Parathyroid adenoma (tissue), 2 donors: ENCODE measurements around the gene RRN3.
"Not testable (repeated sequence)": the region's sequence is repeated elsewhere in the genome, so short reads cannot be mapped to it uniquely, and the experiment has no call there.

Experiments used
- H2AFZ ChIP-seq: fragments of 300-600 bp; sonication (generic); one replicate; pipeline ENCODE4 v1.7.0; 2017; ENCODE audit warnings: antibody characterized with exemption, mild to moderate bottlenecking
- H3K27ac ChIP-seq: fragments of 300-600 bp; sonication (generic); one replicate; pipeline ENCODE4 v1.7.0; 2017
- H3K27me3 ChIP-seq: fragments of 300-600 bp; sonication (generic); one replicate; pipeline ENCODE4 v1.7.0; 2017; ENCODE audit warnings: low read length; ENCODE audit not compliant: control insufficient read depth, insufficient read depth
- H3K36me3 ChIP-seq: fragments of 300-600 bp; sonication (generic); one replicate; pipeline ENCODE4 v1.7.0; 2017; ENCODE audit warnings: low read length; ENCODE audit not compliant: control insufficient read depth, insufficient read depth
- H3K4me1 ChIP-seq: fragments of 300-600 bp; sonication (generic); one replicate; pipeline ENCODE4 v1.7.0; 2017; ENCODE audit warnings: control low read depth
- H3K4me2 ChIP-seq: fragments of 300-600 bp; sonication (generic); one replicate; pipeline ENCODE4 v1.7.0; 2017; ENCODE audit warnings: low read length
- H3K4me3 ChIP-seq: fragments of 300-600 bp; sonication (generic); one replicate; pipeline ENCODE4 v1.7.0; 2017; ENCODE audit warnings: low read depth, low read length
- H3K79me2 ChIP-seq: fragments of 300-600 bp; sonication (generic); one replicate; pipeline ENCODE4 v1.7.0; 2017; ENCODE audit warnings: control low read depth
- H3K9ac ChIP-seq: fragments of 300-600 bp; sonication (generic); one replicate; pipeline ENCODE4 v1.7.0; 2017; ENCODE audit warnings: mild to moderate bottlenecking
- H3K9me3 ChIP-seq: fragments of 300-600 bp; sonication (generic); one replicate; pipeline ENCODE4 v1.7.0; 2017; ENCODE audit warnings: low read length; ENCODE audit not compliant: control insufficient read depth
- CTCF ChIP-seq: fragments of 300-600 bp; sonication (generic); IDR thresholded peaks from one replicate; pipeline ENCODE4 v1.7.0; 2017; ENCODE audit warnings: antibody characterized with exemption, mild to moderate bottlenecking
- donor health status: primary hyperparathyroidism.

Gene RRN3

GRCh38 chr16:15096583-15096972 lies 2.5 kb upstream of the RRN3 start:
- not testable (repeated sequence) for H3K4me2 ChIP-seq, H3K27ac ChIP-seq, H3K79me2 ChIP-seq, H3K9ac ChIP-seq, H3K4me1 ChIP-seq, H3K27me3 ChIP-seq, H3K9me3 ChIP-seq, H3K4me3 ChIP-seq, H2AFZ ChIP-seq, H3K36me3 ChIP-seq

GRCh38 chr16:15093571-15093954 lies 509 bp downstream of the RRN3 start:
- Histone ChIP-seq H3K4me3 (peak overlapping the region; percentile 44), H2AFZ (peak overlapping the region; percentile 97), H3K27ac (peak overlapping the region; percentile 85), H3K4me2 (peak overlapping the region; percentile 53)
- not testable (repeated sequence) for H3K9me3 ChIP-seq, H3K9ac ChIP-seq, H3K4me1 ChIP-seq, H3K27me3 ChIP-seq, H3K36me3 ChIP-seq, H3K79me2 ChIP-seq

GRCh38 chr16:15090663-15091269 lies 3.3 kb downstream of the RRN3 start:
- H3K27me3 ChIP-seq, H3K79me2 ChIP-seq, H3K36me3 ChIP-seq, H3K9ac ChIP-seq, H3K9me3 ChIP-seq, H3K4me1 ChIP-seq, H3K4me3 ChIP-seq, H3K4me2 ChIP-seq, H3K27ac ChIP-seq, H2AFZ ChIP-seq: not testable (repeated sequence)

- not testable (repeated sequence) for H3K4me3 ChIP-seq, H3K27ac ChIP-seq, H3K4me1 ChIP-seq, H3K79me2 ChIP-seq, H3K4me2 ChIP-seq, H3K9me3 ChIP-seq, H3K9ac ChIP-seq, H2AFZ ChIP-seq, H3K27me3 ChIP-seq, H3K36me3 ChIP-seq
Measured at GRCh38 chr16:15082788-15083187, 11.3 kb downstream of the RRN3 start.

- not testable (repeated sequence) for H3K9me3 ChIP-seq, H3K79me2 ChIP-seq, H3K36me3 ChIP-seq, H2AFZ ChIP-seq, H3K4me1 ChIP-seq, H3K4me3 ChIP-seq, H3K4me2 ChIP-seq, H3K9ac ChIP-seq, H3K27ac ChIP-seq, H3K27me3 ChIP-seq
Measured at GRCh38 chr16:15080883-15081282, 13.2 kb downstream of the RRN3 start.

GRCh38 chr16:15076161-15076560 lies 17.9 kb downstream of the RRN3 start:
- H3K9me3 ChIP-seq, H3K4me1 ChIP-seq, H3K9ac ChIP-seq, H3K27me3 ChIP-seq, H3K79me2 ChIP-seq, H3K27ac ChIP-seq, H3K36me3 ChIP-seq, H2AFZ ChIP-seq, H3K4me2 ChIP-seq, H3K4me3 ChIP-seq: not testable (repeated sequence)

- Histone ChIP-seq H3K27ac (no peak overlapping the region), H3K4me2 (no peak overlapping the region), H2AFZ (no peak overlapping the region), H3K79me2 (no peaks in the 10 kb centered on the region), H3K4me3 (no peak overlapping the region), H3K9me3 (no peaks in the 10 kb centered on the region), H3K9ac (no peak overlapping the region), H3K27me3 (no peaks in the 10 kb centered on the region), H3K4me1 (no peaks in the 10 kb centered on the region), H3K36me3 (no peaks in the 10 kb centered on the region)
- no peak for TF ChIP-seq CTCF
Measured at GRCh38 chr16:15073101-15073500, 21.0 kb downstream of the RRN3 start.
